Osteocyte (in vitro differentiated cells): ENCODE measurements around the gene SORCS3. TPM values are rescaled to one million over a fixed set of nuclear protein-coding genes. Genes with fewer than 3 reads are reported as not detected.

Source experiments
- DNase-seq: peaks from one replicate; pipeline ENCODE4 v3.0.0; 2021; ENCODE audit warnings: mixed read lengths; ENCODE audit not compliant: unreplicated experiment; ENCODE audit errors: extremely low spot score
- H3K27ac Mint-ChIP-seq: one replicate; pipeline ENCODE4 v1.8.0; 2021; ENCODE audit warnings: mild to moderate bottlenecking, mixed read lengths; ENCODE audit not compliant: unreplicated experiment
- H3K27me3 Mint-ChIP-seq: one replicate; pipeline ENCODE4 v1.8.0; 2021; ENCODE audit warnings: mixed read lengths; ENCODE audit not compliant: unreplicated experiment
- H3K36me3 Mint-ChIP-seq: one replicate; pipeline ENCODE4 v1.8.0; 2021; ENCODE audit warnings: mixed read lengths; ENCODE audit not compliant: unreplicated experiment
- H3K4me1 Mint-ChIP-seq: one replicate; pipeline ENCODE4 v1.8.0; 2021; ENCODE audit warnings: mixed read lengths; ENCODE audit not compliant: unreplicated experiment
- H3K4me3 Mint-ChIP-seq: one replicate; pipeline ENCODE4 v1.8.0; 2021; ENCODE audit warnings: mild to moderate bottlenecking, moderate library complexity, mixed read lengths; ENCODE audit not compliant: unreplicated experiment
- H3K9me3 Mint-ChIP-seq: one replicate; pipeline ENCODE4 v1.8.0; 2021; ENCODE audit warnings: mixed read lengths; ENCODE audit not compliant: unreplicated experiment
- total RNA-seq: library from RNA; stranded (reverse); gene quantifications from 2 replicates; pipeline ENCODE4 v1.2.1, GENCODE V29; 2021
- TF ChIP-seq, protein P1 (sequence below): fragments of 200-600 bp; sonication (generic); IDR thresholded peaks from 2 replicates; pipeline ENCODE4 v1.5.0; 2021; ENCODE audit warnings: antibody characterized with exemption, mild to moderate bottlenecking, moderate library complexity

SORCS3 gene
- total RNA-seq, 1 donor from 2014 or later, result not detected

DNA sequence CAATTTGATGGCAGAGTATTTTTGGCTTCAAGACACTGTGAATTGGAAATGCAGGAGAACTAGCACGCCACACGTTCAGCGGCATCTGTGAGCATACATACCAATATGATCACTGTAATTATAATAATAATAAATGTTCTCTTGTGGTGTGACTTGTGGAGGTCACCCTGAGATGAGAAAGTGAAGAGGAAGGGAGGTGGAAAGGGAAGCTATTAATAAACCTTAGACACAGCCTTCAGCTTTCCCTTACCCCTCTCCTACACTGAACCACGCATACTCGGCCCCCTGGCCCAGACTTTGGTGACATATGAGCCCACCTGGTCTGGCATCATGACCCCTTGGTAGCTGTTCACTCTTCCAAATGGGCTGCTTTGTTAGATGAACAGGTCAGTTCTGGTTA, 139.1 kb downstream of the SORCS3 start:
- no peak for DNase-seq
- H3K4me1 Mint-ChIP-seq, result no peaks in the 10 kb centered on the region
- no peak overlapping the region for H3K27ac Mint-ChIP-seq
- TF ChIP-seq, protein P1, sequence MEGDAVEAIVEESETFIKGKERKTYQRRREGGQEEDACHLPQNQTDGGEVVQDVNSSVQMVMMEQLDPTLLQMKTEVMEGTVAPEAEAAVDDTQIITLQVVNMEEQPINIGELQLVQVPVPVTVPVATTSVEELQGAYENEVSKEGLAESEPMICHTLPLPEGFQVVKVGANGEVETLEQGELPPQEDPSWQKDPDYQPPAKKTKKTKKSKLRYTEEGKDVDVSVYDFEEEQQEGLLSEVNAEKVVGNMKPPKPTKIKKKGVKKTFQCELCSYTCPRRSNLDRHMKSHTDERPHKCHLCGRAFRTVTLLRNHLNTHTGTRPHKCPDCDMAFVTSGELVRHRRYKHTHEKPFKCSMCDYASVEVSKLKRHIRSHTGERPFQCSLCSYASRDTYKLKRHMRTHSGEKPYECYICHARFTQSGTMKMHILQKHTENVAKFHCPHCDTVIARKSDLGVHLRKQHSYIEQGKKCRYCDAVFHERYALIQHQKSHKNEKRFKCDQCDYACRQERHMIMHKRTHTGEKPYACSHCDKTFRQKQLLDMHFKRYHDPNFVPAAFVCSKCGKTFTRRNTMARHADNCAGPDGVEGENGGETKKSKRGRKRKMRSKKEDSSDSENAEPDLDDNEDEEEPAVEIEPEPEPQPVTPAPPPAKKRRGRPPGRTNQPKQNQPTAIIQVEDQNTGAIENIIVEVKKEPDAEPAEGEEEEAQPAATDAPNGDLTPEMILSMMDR, result no peak
- no peak overlapping the region for H3K4me3 Mint-ChIP-seq
- H3K27me3 Mint-ChIP-seq, result no peaks in the 10 kb centered on the region
- H3K9me3 Mint-ChIP-seq, result peaks cover 7% of the 10 kb centered on the region
- H3K36me3 Mint-ChIP-seq, result no peaks in the 10 kb centered on the region

DNA sequence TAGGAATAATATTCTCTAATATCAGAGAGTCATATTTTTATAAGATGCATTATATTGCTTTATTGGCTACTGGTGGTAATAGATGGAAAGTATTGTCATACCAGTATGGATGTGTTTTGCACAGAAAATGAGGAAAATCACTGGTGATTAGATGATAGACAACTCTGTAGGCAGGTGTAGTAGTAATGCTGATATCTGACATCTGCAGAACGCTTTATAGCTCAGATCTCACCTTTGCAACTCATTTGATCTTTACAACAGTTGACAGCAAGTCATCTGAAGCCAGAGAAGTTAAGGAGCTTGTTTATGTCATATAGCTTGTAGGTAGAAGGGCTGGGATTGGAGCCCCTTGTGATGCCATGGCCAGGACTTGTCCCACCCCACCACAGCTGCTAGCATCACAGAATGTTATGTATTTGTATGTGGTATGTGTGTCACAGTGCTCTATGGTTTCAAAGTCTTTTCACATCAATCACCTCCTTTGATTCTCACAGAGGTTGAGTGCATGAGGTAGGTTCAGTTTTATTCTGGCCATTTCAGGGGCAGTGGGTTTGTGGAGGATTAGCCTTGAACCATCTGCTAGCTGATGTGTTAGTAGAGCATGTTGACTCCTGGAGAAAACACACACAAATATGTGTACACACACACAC, 140.0 kb downstream of the SORCS3 start:
- Mint-ChIP-seq H3K9me3 (peaks cover 13% of the 10 kb centered on the region), H3K36me3 (no peaks in the 10 kb centered on the region), H3K4me1 (no peaks in the 10 kb centered on the region), H3K27me3 (no peaks in the 10 kb centered on the region), H3K27ac (no peak overlapping the region), H3K4me3 (no peak overlapping the region)
- DNase-seq, result no peak
- TF ChIP-seq, protein P1, result no peak

DNA sequence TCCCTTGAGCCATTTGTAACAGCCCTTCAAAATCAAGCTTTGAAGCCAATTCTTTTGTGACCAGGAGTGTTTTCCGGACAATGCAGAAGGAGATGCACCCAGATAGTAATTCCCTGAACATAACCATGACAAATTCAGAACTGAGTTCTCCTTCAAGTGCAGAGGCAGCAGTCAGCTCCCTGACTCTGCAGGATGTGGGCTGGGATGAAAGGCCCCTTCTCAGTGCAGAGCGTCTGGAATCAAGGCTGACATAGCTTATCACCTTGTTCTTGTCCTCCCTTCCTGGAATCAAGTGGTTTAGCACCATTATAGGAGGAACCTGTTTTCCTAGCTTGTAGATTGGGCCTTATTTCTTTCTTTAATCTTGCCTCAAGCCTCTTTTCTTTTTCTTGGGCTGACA, 143.4 kb downstream of the SORCS3 start:
- Mint-ChIP-seq H3K27me3 (no peaks in the 10 kb centered on the region), H3K4me1 (no peaks in the 10 kb centered on the region), H3K36me3 (no peaks in the 10 kb centered on the region), H3K4me3 (no peak overlapping the region), H3K27ac (no peak overlapping the region), H3K9me3 (peaks cover 24% of the 10 kb centered on the region)
- TF ChIP-seq, protein P1, result no peak
- DNase-seq, result no peak

DNA sequence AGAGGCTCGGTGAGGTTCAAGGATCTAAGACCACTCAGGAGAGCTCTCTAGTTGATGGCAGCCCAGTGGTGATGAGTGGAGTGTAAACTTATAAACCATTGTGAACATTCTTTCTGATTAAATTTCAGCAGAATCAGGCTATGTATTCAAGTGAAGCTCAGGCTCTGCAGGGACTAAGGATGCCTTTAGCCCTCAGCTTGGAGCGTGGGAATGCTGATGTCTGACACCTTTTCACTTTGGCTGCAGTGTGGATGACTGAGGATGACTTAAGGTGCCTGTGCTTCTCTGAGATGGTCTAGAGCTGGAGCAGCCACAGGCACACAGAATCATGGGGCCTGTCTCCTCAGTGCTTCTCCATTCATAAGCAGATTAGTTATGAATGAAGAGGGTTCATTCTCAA, 150.4 kb downstream of the SORCS3 start:
- H3K27ac Mint-ChIP-seq, result no peak overlapping the region
- TF ChIP-seq, protein P1, result no peak
- H3K4me3 Mint-ChIP-seq, result no peak overlapping the region
- no peaks in the 10 kb centered on the region for H3K36me3 Mint-ChIP-seq
- H3K4me1 Mint-ChIP-seq, result no peaks in the 10 kb centered on the region
- no peak for DNase-seq
- no peaks in the 10 kb centered on the region for H3K27me3 Mint-ChIP-seq
- peaks cover 31% of the 10 kb centered on the region for H3K9me3 Mint-ChIP-seq

DNA sequence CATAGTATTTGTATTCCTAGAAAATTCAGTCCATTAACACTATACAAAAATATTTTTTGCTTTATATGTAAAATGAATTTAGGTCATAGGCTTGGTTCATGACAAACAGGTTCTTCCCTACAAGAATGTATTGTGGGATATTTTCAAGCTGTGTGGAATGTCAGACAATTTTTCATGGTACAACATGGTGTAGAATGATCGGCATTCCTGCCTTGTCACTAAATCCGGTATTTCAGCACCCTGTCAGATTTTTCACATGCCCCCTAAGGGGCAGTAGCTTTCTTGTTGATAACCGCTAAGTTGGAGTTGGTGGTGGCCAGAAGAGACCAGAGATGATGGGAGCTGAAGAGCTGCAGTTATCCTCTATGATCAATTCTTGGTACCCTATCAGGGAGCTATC, 154.3 kb downstream of the SORCS3 start:
- DNase-seq, result no peak
- Mint-ChIP-seq H3K36me3 (no peaks in the 10 kb centered on the region), H3K27ac (no peak overlapping the region)

More for the DNA sequence above, 154.3 kb downstream of the SORCS3 start:
- Mint-ChIP-seq H3K4me1 (no peaks in the 10 kb centered on the region), H3K9me3 (peaks cover 12% of the 10 kb centered on the region), H3K27me3 (no peaks in the 10 kb centered on the region), H3K4me3 (no peak overlapping the region)
- TF ChIP-seq, protein P1, result no peak
